Fibroblast of lung (primary cell): ENCODE measurements around the gene TTC13.

Source experiments
- EZH2 ChIP-seq: IDR thresholded peaks from 2 replicates; pipeline ENCODE4 v1.5.1; 2012; ENCODE audit warnings: low read length, control low read depth, mild to moderate bottlenecking; ENCODE audit errors: missing control alignments
- TF ChIP-seq, protein P1 (sequence below), 2 donors: IDR thresholded peaks in 1 of 2; conservative IDR thresholded peaks in 1 of 2; 1 replicate in 1 of 2; 2 replicates in 1 of 2; pipeline ENCODE4 v1.5.1; 2011 to 2012; ENCODE audit warnings: low read length in 2 of 2, control low read depth in 1 of 2, inconsistent platforms in 1 of 2, low read depth in 1 of 2, mild to moderate bottlenecking in 1 of 2

DNA sequence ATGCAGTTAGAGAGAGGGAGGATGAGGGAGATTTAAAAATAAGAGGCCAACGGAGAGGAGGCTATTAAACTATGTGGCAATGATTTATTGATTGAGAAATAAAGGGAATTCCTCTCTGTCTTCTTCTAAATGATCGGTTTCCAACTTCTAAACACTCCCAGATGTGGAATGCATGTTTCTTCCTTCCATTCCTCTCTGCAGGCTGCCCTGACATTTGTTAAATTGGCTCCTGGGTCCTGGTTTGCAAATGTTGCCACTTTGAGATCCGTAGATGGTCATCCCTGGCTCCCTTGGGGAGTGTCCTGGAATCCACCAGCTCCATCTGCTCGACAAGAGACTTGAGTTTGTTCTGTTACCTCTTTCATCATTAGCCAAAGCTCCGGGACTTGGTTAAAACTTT, 100.1 kb downstream of the TTC13 start:
- TF ChIP-seq EZH2: no peak
- TF ChIP-seq, protein P1, sequence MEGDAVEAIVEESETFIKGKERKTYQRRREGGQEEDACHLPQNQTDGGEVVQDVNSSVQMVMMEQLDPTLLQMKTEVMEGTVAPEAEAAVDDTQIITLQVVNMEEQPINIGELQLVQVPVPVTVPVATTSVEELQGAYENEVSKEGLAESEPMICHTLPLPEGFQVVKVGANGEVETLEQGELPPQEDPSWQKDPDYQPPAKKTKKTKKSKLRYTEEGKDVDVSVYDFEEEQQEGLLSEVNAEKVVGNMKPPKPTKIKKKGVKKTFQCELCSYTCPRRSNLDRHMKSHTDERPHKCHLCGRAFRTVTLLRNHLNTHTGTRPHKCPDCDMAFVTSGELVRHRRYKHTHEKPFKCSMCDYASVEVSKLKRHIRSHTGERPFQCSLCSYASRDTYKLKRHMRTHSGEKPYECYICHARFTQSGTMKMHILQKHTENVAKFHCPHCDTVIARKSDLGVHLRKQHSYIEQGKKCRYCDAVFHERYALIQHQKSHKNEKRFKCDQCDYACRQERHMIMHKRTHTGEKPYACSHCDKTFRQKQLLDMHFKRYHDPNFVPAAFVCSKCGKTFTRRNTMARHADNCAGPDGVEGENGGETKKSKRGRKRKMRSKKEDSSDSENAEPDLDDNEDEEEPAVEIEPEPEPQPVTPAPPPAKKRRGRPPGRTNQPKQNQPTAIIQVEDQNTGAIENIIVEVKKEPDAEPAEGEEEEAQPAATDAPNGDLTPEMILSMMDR (conservative IDR thresholded peaks at IDR 0.05 in 1 of 2, IDR thresholded peaks at IDR 0.05 in 1 of 2; ENCODE audit: low read depth in 1 of 2, low read length in 2 of 2): no peak
